ENCODE data around the gene FSTL4.

DNA sequence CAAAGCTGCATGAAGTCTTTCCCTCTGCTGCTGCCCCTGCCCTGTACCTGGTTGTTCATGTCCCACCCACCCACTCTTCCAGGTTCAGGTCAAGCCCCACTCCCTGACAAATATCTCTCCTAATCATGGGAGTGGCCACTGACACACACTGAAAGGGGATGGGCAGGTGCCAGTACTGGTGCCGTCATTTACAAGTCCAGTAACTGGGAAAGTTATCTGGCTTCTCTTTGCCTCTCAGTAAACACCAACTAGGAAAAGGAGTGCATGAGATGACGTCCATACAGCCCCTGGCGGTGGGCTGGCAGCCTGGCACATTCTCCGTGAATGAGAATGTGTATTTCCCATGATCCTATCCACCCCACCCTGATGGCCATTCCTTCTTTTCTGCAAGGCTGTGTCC, 225.2 kb downstream of the FSTL4 start:
- TF ChIP-seq GATA2 (CRISPR knock-in tag; IDR thresholded peaks at IDR 0.05) (no peak), EP300 (IDR thresholded peaks at IDR 0.05; ENCODE audit: borderline replicate concordance in 1 of 2, low read depth in 1 of 2, low read length in 1 of 2) (no peak), MEF2A (IDR thresholded peaks at IDR 0.05; ENCODE audit: borderline replicate concordance, low read depth) (no peak), NFIC (IDR thresholded peaks at IDR 0.05; ENCODE audit: borderline replicate concordance) (no peak), FOSL2 (IDR thresholded peaks at IDR 0.05; ENCODE audit: borderline replicate concordance, low read depth) (no peak), POLR2AphosphoS5 (IDR thresholded peaks at IDR 0.05; ENCODE audit: low read depth, low read length) (no peak), USF2 (IDR thresholded peaks at IDR 0.05; ENCODE audit: borderline replicate concordance, low read depth, low read length) (no peak), EZH2phosphoT487 (IDR thresholded peaks at IDR 0.05; ENCODE audit: borderline replicate concordance, low read depth) (no peak), TAF1 (IDR thresholded peaks at IDR 0.05; ENCODE audit: borderline replicate concordance, low read depth, low read length) (no peak), YY1 (IDR thresholded peaks at IDR 0.05; ENCODE audit: low read depth) (no peak), JUND (IDR thresholded peaks at IDR 0.05) (no peak), GABPA (IDR thresholded peaks at IDR 0.05; ENCODE audit: low read depth) (no peak), RFX5 (IDR thresholded peaks at IDR 0.05; ENCODE audit: low read length) (no peak)
- TF ChIP-seq, protein P1, sequence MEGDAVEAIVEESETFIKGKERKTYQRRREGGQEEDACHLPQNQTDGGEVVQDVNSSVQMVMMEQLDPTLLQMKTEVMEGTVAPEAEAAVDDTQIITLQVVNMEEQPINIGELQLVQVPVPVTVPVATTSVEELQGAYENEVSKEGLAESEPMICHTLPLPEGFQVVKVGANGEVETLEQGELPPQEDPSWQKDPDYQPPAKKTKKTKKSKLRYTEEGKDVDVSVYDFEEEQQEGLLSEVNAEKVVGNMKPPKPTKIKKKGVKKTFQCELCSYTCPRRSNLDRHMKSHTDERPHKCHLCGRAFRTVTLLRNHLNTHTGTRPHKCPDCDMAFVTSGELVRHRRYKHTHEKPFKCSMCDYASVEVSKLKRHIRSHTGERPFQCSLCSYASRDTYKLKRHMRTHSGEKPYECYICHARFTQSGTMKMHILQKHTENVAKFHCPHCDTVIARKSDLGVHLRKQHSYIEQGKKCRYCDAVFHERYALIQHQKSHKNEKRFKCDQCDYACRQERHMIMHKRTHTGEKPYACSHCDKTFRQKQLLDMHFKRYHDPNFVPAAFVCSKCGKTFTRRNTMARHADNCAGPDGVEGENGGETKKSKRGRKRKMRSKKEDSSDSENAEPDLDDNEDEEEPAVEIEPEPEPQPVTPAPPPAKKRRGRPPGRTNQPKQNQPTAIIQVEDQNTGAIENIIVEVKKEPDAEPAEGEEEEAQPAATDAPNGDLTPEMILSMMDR (IDR thresholded peaks at IDR 0.05): no peak

Data from SK-N-SH (cell line).